A673 (cell line): ENCODE results near the gene ZNF169.
"Not testable (repeated sequence)": the region's sequence is repeated elsewhere in the genome, so short reads cannot be mapped to it uniquely, and the experiment has no call there.

ENCODE experiments used
- EZH2 ChIP-seq: fragments of 200-600 bp; sonication (generic); IDR thresholded peaks from 2 replicates; pipeline ENCODE4 v1.6.1; 2017; ENCODE audit warnings: borderline replicate concordance, low read depth, mild to moderate bottlenecking, mixed read lengths, antibody characterized with exemption, low read length; ENCODE audit not compliant: poor library complexity, severe bottlenecking
- TF ChIP-seq, protein P1 (sequence below): fragments of 300-800, 200-600 bp; sonication (generic); conservative IDR thresholded peaks from 2 replicates; pipeline ENCODE4 v1.5.1; 2017; ENCODE audit warnings: low read depth, mild to moderate bottlenecking, antibody characterized with exemption, low read length, moderate library complexity, mixed read lengths

DNA sequence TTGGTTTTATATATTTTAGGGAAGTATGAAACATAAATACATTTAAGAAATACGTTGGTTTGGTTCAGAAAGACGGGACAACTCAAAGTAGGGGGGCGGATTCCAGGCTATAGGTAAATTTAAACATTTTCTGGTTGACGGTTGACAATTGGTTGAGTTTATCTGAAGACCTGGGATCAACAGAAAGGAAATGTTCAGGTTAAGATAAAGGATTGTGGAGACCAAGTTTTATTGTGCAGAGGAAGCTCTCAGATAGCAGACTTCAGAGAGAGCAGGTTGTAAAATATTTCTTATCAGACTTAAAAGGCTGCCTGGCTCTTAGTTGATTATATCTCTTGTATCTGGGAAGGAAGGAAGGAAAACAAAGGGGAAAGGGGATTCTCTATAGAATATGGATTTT, 17.9 kb downstream of the ZNF169 start:
- TF ChIP-seq, protein P1, sequence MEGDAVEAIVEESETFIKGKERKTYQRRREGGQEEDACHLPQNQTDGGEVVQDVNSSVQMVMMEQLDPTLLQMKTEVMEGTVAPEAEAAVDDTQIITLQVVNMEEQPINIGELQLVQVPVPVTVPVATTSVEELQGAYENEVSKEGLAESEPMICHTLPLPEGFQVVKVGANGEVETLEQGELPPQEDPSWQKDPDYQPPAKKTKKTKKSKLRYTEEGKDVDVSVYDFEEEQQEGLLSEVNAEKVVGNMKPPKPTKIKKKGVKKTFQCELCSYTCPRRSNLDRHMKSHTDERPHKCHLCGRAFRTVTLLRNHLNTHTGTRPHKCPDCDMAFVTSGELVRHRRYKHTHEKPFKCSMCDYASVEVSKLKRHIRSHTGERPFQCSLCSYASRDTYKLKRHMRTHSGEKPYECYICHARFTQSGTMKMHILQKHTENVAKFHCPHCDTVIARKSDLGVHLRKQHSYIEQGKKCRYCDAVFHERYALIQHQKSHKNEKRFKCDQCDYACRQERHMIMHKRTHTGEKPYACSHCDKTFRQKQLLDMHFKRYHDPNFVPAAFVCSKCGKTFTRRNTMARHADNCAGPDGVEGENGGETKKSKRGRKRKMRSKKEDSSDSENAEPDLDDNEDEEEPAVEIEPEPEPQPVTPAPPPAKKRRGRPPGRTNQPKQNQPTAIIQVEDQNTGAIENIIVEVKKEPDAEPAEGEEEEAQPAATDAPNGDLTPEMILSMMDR, result not testable (repeated sequence)
- TF ChIP-seq EZH2, result not testable (repeated sequence)
